Immature natural killer cell (primary cell): ENCODE results near the gene RASIP1. TPM values are rescaled to one million over a fixed set of nuclear protein-coding genes. Genes with fewer than 3 reads are reported as not detected.

Source experiments
- DNase-seq, 3 donors: peaks; one replicate each; pipeline ENCODE4 v3.0.0; 2022; ENCODE audit warnings: mixed read lengths in 1 of 3
- H3K27ac Mint-ChIP-seq, 6 donors: one replicate each; pipeline ENCODE4 v1.8.0; 2020; ENCODE audit warnings: mixed read lengths in 6 of 6, mild to moderate bottlenecking in 5 of 6, inconsistent platforms in 4 of 6, moderate library complexity in 3 of 6
- H3K27me3 Mint-ChIP-seq, 3 donors: one replicate each; pipeline ENCODE4 v1.8.0; 2020 to 2021; ENCODE audit warnings: low read depth in 3 of 3, mild to moderate bottlenecking in 3 of 3, mixed read lengths in 3 of 3, moderate library complexity in 3 of 3, inconsistent platforms in 1 of 3
- H3K36me3 Mint-ChIP-seq, 3 donors: one replicate each; pipeline ENCODE4 v1.8.0; 2020; ENCODE audit warnings: mixed read lengths in 3 of 3, inconsistent platforms in 2 of 3, mild to moderate bottlenecking in 2 of 3
- H3K4me1 Mint-ChIP-seq, 2 donors: one replicate each; pipeline ENCODE4 v1.8.0; 2020; ENCODE audit warnings: inconsistent platforms in 2 of 2, mild to moderate bottlenecking in 2 of 2, mixed read lengths in 2 of 2, moderate library complexity in 1 of 2
- H3K4me3 Mint-ChIP-seq, 5 donors: one replicate each; pipeline ENCODE4 v1.8.0; 2020; ENCODE audit warnings: mild to moderate bottlenecking in 5 of 5, mixed read lengths in 5 of 5, inconsistent platforms in 3 of 5, moderate library complexity in 3 of 5
- H3K9me3 Mint-ChIP-seq, 6 donors: one replicate each; pipeline ENCODE4 v1.8.0; 2020; ENCODE audit warnings: mild to moderate bottlenecking in 6 of 6, mixed read lengths in 6 of 6, inconsistent platforms in 4 of 6, moderate library complexity in 3 of 6
- polyA plus RNA-seq, 3 donors: library from polyadenylated mRNA; unstranded; fragments of 300-500 nt; fragmentation: Illumina TruSeq; gene quantifications; one replicate each; pipeline ENCODE4 v1.2.3, GENCODE V29; 2021

RASIP1 gene
- polyA plus RNA-seq, 3 donors from 2014 or later: 0.10 TPM; not detected in 2

GRCh38 chr19:48737360-48737998 lies 2.9 kb downstream of the RASIP1 start:
- H3K27ac Mint-ChIP-seq: peak overlapping the region in 1 of 6 donors; percentile 23
- DNase-seq: no peak
- peaks cover 13 to 15% of the 10 kb centered on the region in 2 donors for H3K4me1 Mint-ChIP-seq
- H3K27me3 Mint-ChIP-seq: peaks cover 0 to 7% (median 3%) of the 10 kb centered on the region in 3 donors
- no peaks in the 10 kb centered on the region for H3K9me3 Mint-ChIP-seq
- no peaks in the 10 kb centered on the region for H3K36me3 Mint-ChIP-seq
- H3K4me3 Mint-ChIP-seq: peak overlapping the region in 4 of 5 donors; percentile 44 to 79 (median 68)

- H3K27ac Mint-ChIP-seq: peak overlapping the region in 1 of 6 donors; percentile 40
- peaks cover 2 to 6% (median 3%) of the 10 kb centered on the region in 3 donors for H3K27me3 Mint-ChIP-seq
- H3K4me1 Mint-ChIP-seq: peaks cover 6 to 8% of the 10 kb centered on the region in 2 donors
- no peaks in the 10 kb centered on the region for H3K9me3 Mint-ChIP-seq
- DNase-seq: no peak
- H3K4me3 Mint-ChIP-seq: no peak overlapping the region
- H3K36me3 Mint-ChIP-seq: peaks cover 0 to 4% (median 0%) of the 10 kb centered on the region in 3 donors
Measured at GRCh38 chr19:48735031-48735615, 5.3 kb downstream of the RASIP1 start.

- H3K27ac Mint-ChIP-seq: peak overlapping the region in 1 of 6 donors; percentile 40
- DNase-seq: no peak
- no peaks in the 10 kb centered on the region for H3K9me3 Mint-ChIP-seq
- no peak overlapping the region for H3K4me3 Mint-ChIP-seq
- peaks cover 6 to 7% of the 10 kb centered on the region in 2 donors for H3K4me1 Mint-ChIP-seq
- peaks cover 2 to 4% (median 3%) of the 10 kb centered on the region in 3 donors for H3K27me3 Mint-ChIP-seq
- H3K36me3 Mint-ChIP-seq: peaks cover 0 to 4% (median 0%) of the 10 kb centered on the region in 3 donors
Measured at GRCh38 chr19:48734625-48735024, 5.8 kb downstream of the RASIP1 start.

GRCh38 chr19:48731452-48731851 lies 9.0 kb downstream of the RASIP1 start:
- H3K4me3 Mint-ChIP-seq: no peak overlapping the region
- peaks cover 7 to 10% of the 10 kb centered on the region in 2 donors for H3K4me1 Mint-ChIP-seq
- peaks cover 0 to 3% (median 0%) of the 10 kb centered on the region in 6 donors for H3K9me3 Mint-ChIP-seq
- peaks cover 1 to 7% (median 4%) of the 10 kb centered on the region in 3 donors for H3K36me3 Mint-ChIP-seq
- DNase-seq: no peak
- peaks cover 0 to 4% (median 3%) of the 10 kb centered on the region in 3 donors for H3K27me3 Mint-ChIP-seq
- H3K27ac Mint-ChIP-seq: no peak overlapping the region

DNA sequence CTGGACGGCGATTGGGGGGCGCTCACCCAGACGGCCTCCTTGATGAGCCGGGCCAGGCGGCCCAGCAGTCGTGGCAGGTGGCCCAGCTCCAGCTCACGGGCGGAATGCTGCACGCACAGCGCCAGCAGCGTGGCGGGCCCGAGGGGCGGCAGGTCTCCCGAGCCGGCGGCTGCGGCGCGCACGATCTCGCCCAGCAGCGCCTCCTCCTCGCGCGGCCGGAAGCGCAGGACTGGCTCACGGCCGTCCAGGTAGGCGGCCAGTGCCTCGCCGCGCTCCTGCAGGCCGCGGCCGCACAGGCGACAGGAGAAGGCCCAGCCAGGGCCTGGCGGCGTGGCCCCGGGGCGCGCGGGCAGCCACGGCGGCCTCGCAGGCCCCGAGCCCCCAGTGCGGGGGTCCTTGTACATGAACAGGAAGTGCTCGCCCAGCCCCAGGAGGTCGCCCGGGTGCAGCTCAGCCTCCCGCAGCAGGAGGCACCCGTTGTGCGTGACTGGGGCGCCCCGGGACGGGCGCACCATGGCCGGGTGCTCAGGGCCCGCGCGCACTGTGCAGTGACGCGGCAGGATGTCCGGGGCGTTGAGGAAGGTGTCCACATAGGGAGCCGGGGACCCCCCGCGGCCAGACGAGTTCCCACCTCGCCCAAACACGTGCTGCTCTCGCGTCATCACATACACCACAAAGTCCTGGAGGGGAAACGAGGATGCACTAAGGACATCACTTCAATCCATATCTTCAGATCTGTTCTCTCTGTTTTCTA lies 11.3 kb downstream of the RASIP1 start:
- H3K9me3 Mint-ChIP-seq: peaks cover 0 to 8% (median 0%) of the 10 kb centered on the region in 6 donors
- no peak overlapping the region for H3K27ac Mint-ChIP-seq
- H3K4me3 Mint-ChIP-seq: no peak overlapping the region
- peaks cover 4 to 9% (median 9%) of the 10 kb centered on the region in 3 donors for H3K36me3 Mint-ChIP-seq
- no peak for DNase-seq
- H3K27me3 Mint-ChIP-seq: peaks cover under 1 to 7% (median 4%) of the 10 kb centered on the region in 3 donors
- H3K4me1 Mint-ChIP-seq: peaks cover 21 to 27% of the 10 kb centered on the region in 2 donors

DNA sequence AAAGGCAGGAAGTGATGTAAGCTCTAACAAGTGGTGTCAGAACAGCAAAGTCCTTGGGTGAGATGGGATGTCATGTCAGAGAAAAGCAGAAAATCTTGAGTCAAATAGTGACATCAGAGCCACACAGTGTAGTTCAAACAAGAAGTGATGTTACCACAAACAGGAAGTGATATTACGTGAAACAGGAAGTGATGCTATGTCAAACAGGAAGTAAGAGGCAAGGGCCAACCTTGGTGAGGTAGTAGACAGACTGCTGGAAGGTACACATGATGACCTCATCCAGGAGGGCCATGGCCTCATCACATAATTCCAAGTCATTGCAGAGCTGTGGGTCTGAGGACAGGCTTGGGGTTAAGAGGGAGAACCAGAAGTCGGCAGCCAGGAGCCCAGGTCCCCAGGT lies 13.9 kb downstream of the RASIP1 start:
- Mint-ChIP-seq H3K27me3 (peaks cover 3 to 7% (median 4%) of the 10 kb centered on the region in 3 donors), H3K4me3 (peak overlapping the region in 3 of 5 donors; percentile 5 to 41 (median 14)), H3K36me3 (peaks cover 4 to 9% (median 9%) of the 10 kb centered on the region in 3 donors), H3K4me1 (peaks cover 21 to 27% of the 10 kb centered on the region in 2 donors), H3K27ac (peak overlapping the region; percentile 60 to 91 (median 71)), H3K9me3 (peaks cover 0 to 8% (median 0%) of the 10 kb centered on the region in 6 donors)
- peak; percentile 41 to 58 (median 52) for DNase-seq

DNA sequence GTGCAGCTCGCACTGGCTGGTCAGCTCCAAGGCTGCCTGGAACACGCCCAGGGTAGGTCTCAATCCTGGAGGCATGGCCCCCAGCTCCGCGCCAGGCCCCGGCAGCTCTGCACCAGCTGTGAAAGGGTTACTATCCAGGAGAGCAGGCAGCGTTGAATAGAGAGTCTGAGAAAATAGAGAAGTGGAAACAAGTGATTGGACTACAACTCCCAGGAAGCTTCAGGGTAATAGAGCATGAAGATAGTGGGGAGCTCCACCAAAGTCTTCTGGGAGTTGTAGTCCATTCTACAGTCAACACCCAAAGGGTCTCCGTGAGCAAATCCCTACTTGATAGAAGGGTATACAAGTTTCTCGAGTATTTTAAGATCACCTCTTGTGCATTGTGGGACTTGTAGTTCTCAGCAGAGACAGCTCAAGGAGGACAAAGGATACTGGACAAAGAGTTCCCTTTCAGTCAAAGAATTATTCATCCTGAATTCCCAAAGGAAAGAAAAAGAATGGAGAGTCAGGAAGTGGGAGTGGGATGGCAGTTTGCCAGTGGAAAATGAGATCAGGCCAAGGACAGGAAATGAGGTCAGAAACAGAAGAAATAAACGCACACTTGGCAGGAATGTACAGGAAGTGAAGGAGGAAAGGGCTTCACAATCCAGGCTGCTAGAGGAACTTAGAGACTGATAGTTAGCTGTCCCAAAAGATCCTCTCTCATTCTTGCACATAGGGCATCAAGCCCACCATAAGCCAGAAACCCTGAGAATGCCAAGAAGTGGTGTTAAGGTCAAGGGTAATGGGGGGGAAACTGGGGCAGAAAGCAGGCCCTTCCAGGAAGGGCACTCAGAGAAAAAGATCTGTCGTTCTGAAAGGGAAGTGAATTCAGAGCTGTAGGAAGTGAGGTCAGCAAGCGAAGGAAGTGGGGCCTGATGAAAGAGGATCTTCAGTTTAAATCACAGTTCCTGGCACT lies 15.3 kb downstream of the RASIP1 start:
- peaks cover 29 to 39% of the 10 kb centered on the region in 2 donors for H3K4me1 Mint-ChIP-seq
- DNase-seq: peak; percentile 39 to 50 (median 49)
- peak overlapping the region; percentile 48 to 91 (median 83) for H3K27ac Mint-ChIP-seq
- H3K36me3 Mint-ChIP-seq: peaks cover 4 to 9% (median 5%) of the 10 kb centered on the region in 3 donors
- H3K4me3 Mint-ChIP-seq: peak overlapping the region in 4 of 5 donors; percentile 7 to 48 (median 20)
- H3K27me3 Mint-ChIP-seq: peaks cover 0 to 5% (median 4%) of the 10 kb centered on the region in 3 donors
- peaks cover 0 to 8% (median 0%) of the 10 kb centered on the region in 6 donors for H3K9me3 Mint-ChIP-seq

GRCh38 chr19:48722196-48722708 lies 18.2 kb downstream of the RASIP1 start:
- DNase-seq: no peak
- Mint-ChIP-seq H3K27ac (no peak overlapping the region), H3K27me3 (peaks cover 0 to 5% (median 4%) of the 10 kb centered on the region in 3 donors), H3K4me3 (peak overlapping the region in 2 of 5 donors; percentile 30 to 47), H3K36me3 (peaks cover 4 to 9% (median 5%) of the 10 kb centered on the region in 3 donors), H3K4me1 (peaks cover 26 to 35% of the 10 kb centered on the region in 2 donors), H3K9me3 (peaks cover 0 to 5% (median 0%) of the 10 kb centered on the region in 6 donors)

DNA sequence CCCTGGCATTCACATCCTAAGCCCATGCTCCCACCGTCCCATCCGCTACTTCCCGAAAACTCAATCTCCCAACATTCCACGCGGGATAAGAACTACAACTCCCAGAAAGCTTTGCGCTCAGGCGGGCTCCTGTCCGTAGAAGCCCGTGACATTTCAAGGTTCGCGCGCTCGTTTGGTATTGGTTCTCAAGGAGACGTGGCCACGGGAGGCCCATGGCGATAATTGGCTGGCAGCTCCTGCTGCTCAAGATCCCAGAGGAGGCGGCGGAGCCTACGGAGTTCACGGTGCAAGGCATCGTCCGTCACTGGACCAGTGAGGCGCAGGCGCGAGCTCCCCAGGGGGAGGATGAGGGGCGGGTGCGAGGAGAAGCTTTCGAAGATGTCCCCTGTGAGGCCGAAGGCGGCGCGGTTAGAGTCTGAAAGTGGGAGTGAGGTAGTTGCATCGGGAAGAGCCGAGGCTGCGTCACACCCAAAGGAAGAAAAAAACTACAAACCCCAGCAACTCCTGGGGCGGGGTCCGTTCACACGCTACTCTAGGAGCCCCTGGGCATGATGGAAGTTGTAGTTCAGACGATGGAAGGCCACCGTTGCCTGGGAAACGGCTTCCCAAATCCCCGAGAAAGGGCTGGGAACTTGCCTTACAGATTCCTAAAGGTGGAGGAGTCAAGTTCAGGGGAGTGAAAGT lies 19.7 kb downstream of the RASIP1 start:
- H3K4me1 Mint-ChIP-seq: peaks cover 18 to 24% of the 10 kb centered on the region in 2 donors

GRCh38 chr19:48720251-48720612 lies 20.2 kb downstream of the RASIP1 start:
- Mint-ChIP-seq H3K27me3 (peaks cover 2 to 4% (median 4%) of the 10 kb centered on the region in 3 donors), H3K27ac (peak overlapping the region in 5 of 6 donors; percentile 94 to 97 (median 97)), H3K4me3 (peak overlapping the region; percentile 91 to 98 (median 97)), H3K36me3 (peaks cover 0 to 3% (median 0%) of the 10 kb centered on the region in 3 donors), H3K9me3 (peaks cover 0 to 3% (median 0%) of the 10 kb centered on the region in 6 donors), H3K4me1 (peaks cover 14 to 19% of the 10 kb centered on the region in 2 donors)
- DNase-seq: no peak

More for the DNA sequence above, 19.7 kb downstream of the RASIP1 start:
- peaks cover 0 to 3% (median 0%) of the 10 kb centered on the region in 3 donors for H3K36me3 Mint-ChIP-seq
- H3K9me3 Mint-ChIP-seq: peaks cover 0 to 3% (median 0%) of the 10 kb centered on the region in 6 donors
- DNase-seq: peak; percentile 84 to 88 (median 87)
- peak overlapping the region; percentile 91 to 98 (median 97) for H3K4me3 Mint-ChIP-seq
- H3K27ac Mint-ChIP-seq: peak overlapping the region; percentile 94 to 97 (median 97)
- peaks cover 2 to 4% (median 4%) of the 10 kb centered on the region in 3 donors for H3K27me3 Mint-ChIP-seq

GRCh38 chr19:48719263-48720171 lies 20.9 kb downstream of the RASIP1 start, which contains the start of gene MAMSTR:
Gene MAMSTR (minus strand): TSS chr19:48719725. CDS start chr19:48719031, 694 bp downstream.
- peaks cover 2 to 4% (median 2%) of the 10 kb centered on the region in 3 donors for H3K27me3 Mint-ChIP-seq
- peak within 1 kb of the TSS; percentile 94 to 97 (median 97) for H3K27ac Mint-ChIP-seq
- peaks cover 13 to 18% of the 10 kb centered on the region in 2 donors for H3K4me1 Mint-ChIP-seq
- peak within 1 kb of the TSS; percentile 91 to 98 (median 97) for H3K4me3 Mint-ChIP-seq
- H3K9me3 Mint-ChIP-seq: no peaks in the 10 kb centered on the region
- no peak for DNase-seq
- H3K36me3 Mint-ChIP-seq: no peaks in the 10 kb centered on the region
